Iris pigment epithelial cell (primary cell): ENCODE data around the gene MRTFA.
"Not testable (repeated sequence)": the region's sequence is repeated elsewhere in the genome, so short reads cannot be mapped to it uniquely, and the experiment has no call there.

Source experiments
- DNase-seq: peaks from one replicate; pipeline ENCODE4 v3.0.0-alpha.2; 2011; ENCODE audit warnings: low read depth

Gene MRTFA

GRCh38 chr22:40636380-40637182 is at the start of gene MRTFA:
Gene MRTFA (minus strand): TSS chr22:40636719.
- peak; percentile 100 for DNase-seq

DNA sequence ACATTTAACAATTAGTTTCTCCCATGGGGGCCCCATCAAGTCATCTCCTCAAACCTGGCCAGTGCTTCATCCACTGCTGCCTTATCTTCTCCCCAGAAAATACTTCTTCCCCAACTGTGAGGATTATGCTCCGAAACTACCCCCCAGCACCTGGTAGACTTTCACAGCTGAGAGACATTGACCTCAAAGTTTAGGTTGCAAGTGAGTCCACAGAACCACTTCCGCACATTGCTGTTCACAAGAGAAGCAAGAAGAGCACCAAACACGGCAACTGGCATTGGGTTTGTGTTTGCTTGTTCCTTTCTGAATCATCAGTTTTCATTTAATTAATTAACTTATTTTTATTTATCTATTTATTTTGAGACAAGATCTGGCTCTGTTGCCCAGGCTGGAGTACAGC is 48.9 kb upstream of the MRTFA start:
- no peak for DNase-seq

- DNase-seq = no peak
These were observed 48.2 kb upstream of the MRTFA start for GRCh38 chr22:40684728-40685127.

DNA sequence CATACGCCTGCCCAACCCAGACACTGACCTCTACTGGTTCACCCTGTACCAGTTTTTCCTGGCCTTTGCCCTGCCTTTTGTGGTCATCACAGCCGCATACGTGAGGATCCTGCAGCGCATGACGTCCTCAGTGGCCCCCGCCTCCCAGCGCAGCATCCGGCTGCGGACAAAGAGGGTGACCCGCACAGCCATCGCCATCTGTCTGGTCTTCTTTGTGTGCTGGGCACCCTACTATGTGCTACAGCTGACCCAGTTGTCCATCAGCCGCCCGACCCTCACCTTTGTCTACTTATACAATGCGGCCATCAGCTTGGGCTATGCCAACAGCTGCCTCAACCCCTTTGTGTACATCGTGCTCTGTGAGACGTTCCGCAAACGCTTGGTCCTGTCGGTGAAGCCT is 44.9 kb upstream of the MRTFA start:
- DNase-seq = no peak

GRCh38 chr22:40680819-40681183 is 44.3 kb upstream of the MRTFA start:
- no peak for DNase-seq

DNA sequence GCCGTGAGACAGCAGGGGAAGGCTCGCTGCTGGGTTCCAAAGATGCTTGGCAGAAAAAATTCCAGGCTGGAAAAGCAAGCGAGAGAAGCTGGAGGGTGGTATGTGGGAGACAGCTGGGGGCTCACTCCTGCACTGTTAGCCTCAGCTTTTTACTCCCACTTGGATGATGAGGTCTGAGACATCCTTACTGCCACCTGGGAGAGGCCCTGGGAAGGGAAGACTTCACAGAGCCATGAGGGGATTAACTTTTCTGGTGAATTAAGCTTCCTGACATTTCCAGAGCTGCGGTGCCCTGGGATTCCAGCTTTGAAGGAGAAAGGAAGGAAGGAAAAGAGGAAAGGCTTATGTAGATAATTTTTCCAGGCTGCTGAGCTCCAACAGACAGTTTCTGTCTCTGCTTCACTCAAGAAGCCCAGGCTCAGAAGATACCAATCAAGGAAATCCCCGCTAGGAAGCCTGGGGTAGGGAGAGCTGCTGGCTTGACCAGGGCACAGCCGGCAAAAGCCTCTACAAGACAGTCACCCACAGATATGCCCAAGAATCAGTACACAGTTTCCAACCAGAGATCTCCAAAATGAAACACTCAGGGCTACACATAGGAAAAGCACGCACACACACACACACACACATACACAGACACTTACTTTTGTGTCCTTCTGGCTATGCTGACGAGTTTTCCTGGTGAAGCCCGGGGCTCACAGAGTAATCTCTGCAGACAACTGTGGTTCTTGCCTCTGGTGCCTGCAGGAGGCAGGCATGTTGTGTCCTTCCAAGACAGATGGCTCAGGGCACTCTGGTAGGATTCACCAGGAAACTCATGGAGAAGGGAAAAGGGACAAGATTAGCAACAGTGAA is 43.7 kb upstream of the MRTFA start:
- DNase-seq = peak; percentile 17

- DNase-seq = no peak
These were observed 42.9 kb upstream of the MRTFA start, which contains the start of gene MCHR1 for GRCh38 chr22:40679249-40679963. Gene MCHR1 (plus strand): TSS chr22:40679484. CDS start chr22:40679653, 169 bp downstream.

- no peak for DNase-seq
These were observed 42.2 kb upstream of the MRTFA start for GRCh38 chr22:40678493-40679248.

DNA sequence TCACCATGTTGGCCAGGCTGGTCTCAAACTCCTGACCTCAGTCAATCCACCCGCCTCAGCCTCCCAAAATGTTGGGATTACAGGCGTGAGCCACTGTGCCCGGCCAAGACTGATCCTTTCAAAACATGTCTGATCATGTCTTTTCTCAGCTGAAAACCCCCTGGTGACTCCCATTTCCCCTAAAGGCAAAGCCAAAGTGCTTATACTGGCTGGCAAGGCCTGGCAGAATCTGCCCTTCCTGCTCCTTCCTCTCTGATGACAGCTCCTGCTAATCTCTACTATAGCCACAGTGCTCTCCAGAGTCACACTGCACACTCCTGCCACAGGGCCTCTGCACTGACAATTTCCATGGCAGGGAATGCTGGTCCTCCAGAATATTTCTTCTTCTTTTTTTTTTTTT is 40.1 kb upstream of the MRTFA start:
- no peak for DNase-seq

GRCh38 chr22:40676166-40676565 is 39.6 kb upstream of the MRTFA start:
- DNase-seq = not testable (repeated sequence)

- no peak for DNase-seq
These were observed 37.8 kb upstream of the MRTFA start for GRCh38 chr22:40674274-40674673.

DNA sequence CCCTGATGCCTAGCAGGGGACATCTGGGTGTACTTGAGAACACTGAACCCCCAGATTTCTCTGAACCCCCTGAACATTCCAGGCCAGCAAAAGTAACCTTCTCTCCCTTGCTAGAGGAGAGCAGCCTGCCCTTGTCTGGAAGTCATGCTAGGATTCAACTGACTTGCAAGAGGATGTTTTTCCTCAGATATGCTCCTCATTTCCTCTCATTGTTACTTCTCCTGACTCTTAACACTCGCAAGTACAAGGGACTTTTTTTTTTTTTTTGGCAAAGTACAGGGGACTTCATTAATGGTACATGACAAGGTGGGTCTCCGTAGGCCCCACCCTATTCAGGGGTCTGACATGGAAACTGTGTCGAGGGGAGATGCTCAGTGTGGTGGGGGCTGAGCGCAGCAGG is 36.5 kb upstream of the MRTFA start:
- DNase-seq = no peak

DNA sequence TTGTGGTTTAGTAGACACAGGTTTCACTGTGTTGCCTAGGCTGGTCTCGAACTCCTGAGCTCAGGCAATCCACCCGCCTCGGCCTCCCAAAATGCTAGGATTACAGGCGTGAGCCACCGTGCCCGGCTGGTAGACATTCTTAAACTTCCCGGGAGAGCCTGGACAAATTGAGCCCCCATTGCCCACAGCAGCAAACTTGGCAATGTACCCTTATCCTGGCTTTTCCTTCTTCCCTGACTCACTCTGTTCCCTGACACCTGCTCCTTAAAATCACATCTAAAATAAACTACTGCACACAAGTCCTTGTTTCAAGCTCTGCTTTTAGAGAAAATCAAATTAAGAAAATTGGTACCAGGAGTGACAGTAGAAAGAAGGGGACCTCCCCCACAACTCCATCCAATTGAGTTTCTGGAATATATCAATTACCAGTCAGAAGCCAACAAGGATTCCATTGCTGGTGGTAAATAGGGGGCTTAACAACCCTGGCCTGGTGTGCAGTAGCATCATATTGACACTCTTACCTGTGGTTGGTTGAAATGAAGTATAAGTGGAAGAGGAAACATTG is 35.4 kb upstream of the MRTFA start:
- no peak for DNase-seq

- no peak for DNase-seq
These were observed 34.9 kb upstream of the MRTFA start for GRCh38 chr22:40671369-40671768.

GRCh38 chr22:40670058-40670457 is 33.5 kb upstream of the MRTFA start:
- DNase-seq = no peak

DNA sequence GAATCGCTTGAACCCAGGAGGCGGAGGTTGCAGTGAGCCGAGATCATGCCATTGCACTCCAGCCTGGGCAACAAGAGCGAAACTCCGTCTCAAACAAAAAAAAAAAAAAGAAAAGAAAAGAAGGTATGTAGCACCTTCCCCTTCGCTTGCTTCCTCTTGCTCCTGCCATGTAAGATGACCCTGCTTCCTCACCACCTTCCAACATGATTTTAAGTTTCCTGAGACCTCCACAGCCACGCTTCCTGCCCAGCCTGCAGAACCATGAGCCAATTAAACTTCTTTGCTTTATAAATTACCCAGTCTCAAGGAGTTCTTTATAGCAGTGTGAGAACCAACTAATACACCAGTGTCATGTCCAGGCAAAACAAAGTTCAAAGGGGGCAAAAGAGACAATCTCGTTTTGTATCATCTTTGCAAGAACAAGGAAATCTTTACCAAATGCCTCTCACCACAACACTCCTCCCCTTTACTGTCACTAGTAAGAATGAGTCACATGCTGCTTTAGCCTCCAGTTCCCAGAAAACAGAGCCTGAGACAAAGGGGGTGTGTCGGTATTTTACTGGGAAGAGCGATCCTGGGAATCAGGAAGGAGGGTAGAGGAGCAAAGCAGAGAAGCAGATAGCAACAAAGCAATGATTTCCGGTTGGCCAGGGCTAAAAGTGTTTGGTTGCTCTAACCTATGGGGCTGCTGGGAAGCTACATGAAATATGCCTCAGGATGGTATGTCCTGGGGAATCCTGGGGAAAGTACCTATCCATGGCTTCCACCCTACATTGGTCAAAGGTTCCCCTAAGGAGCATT is 32.3 kb upstream of the MRTFA start:
- DNase-seq = peak; percentile 78

DNA sequence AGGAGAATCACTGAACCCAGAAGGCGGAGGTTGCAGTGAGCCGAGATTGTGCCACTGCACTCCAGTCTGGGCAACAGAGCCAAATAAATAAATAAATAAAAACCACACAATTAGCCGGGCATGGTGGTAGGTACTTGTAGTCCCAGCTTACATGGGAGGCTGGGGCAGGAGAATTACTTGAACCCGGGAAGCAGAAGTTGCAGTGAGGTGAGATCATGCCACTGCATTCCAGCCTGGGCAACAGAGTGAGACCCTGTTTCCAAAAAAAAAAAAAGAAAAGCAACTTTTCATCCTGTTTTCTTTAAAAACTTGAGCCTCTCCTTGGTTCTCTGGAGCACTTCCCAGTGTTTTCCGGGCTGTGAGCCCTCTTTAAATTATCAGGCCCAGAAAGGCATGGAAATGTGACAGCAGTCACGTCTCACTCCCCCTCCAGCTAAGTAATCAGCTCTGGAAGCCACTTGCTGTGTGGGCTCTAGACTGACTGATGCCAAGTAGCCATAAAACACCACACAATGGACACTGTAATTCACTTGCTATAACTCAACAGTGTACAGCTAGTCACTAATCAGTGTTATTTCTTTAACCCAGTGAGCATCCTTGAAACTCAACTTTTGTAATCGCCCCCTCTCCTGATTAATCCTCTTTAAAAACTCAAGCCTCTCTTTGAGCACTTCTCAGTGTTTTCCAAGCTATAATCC is 29.8 kb upstream of the MRTFA start:
- DNase-seq = no peak

DNA sequence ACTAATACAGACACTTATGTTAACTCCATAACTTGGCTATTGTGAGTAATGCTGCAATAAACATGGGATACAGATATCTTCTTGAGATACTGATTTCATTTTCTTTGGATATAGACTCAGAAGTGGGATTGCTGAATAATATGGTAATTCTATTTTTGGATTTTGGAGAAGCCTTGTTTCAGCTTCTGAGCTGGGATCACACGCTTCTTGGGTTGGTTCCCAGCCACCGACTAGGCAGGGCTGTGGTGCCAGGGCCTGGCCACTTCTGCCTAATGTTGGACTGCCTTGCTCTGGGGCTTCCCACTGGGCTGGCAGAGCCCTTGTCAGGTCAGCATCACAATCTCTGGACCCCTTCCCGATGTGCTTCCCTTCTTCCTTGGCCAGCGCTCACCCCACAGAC is 28.8 kb upstream of the MRTFA start:
- peak; percentile 18 for DNase-seq

GRCh38 chr22:40661671-40662070 is 25.2 kb upstream of the MRTFA start:
- no peak for DNase-seq

- DNase-seq = no peak
These were observed 24.2 kb upstream of the MRTFA start for GRCh38 chr22:40660730-40661129.
